GM18499 (cell line): ENCODE measurements around the gene SCN5A.

Source experiments
- ATAC-seq: cut with Tn5 transposase; IDR thresholded peaks from one replicate; pipeline ENCODE4 v1.9.1; 2021; ENCODE audit warnings: moderate number of reproducible peaks; ENCODE audit not compliant: insufficient read depth, unreplicated experiment

Gene SCN5A

GRCh38 chr3:38519000-38519399 is 130.5 kb downstream of the SCN5A start:
- ATAC-seq: no peak

GRCh38 chr3:38516669-38517068 is 132.8 kb downstream of the SCN5A start:
- no peak for ATAC-seq

- no peak for ATAC-seq
Observed at GRCh38 chr3:38515367-38515766, 134.1 kb downstream of the SCN5A start.

- ATAC-seq: no peak
Observed at GRCh38 chr3:38511546-38511945, 137.9 kb downstream of the SCN5A start.

GRCh38 chr3:38510631-38511030 is 138.9 kb downstream of the SCN5A start:
- no peak for ATAC-seq

GRCh38 chr3:38509732-38510131 is 139.8 kb downstream of the SCN5A start:
- ATAC-seq: no peak

GRCh38 chr3:38507120-38507519 is 142.4 kb downstream of the SCN5A start:
- peak; percentile 92 for ATAC-seq

- no peak for ATAC-seq
Observed at GRCh38 chr3:38500688-38501417, 148.6 kb downstream of the SCN5A start.
